NCI-H1436 treated with DMSO at 0.1 percent for 48 hours (cell line): ENCODE data around the gene ARHGEF6.
A peak's percentile ranks its signal among the peaks of the same experiment; 100 is the strongest.

Experiments used
- DNase-seq: peaks from one replicate; lab custom pipeline; 2025; lab: John Stamatoyannopoulos, UW

ARHGEF6 gene

GRCh38 chrX:136694431-136695087 is 86.2 kb downstream of the ARHGEF6 start:
- DNase-seq: peak; percentile 66

- DNase-seq: no peak
Observed at GRCh38 chrX:136692271-136692670, 88.5 kb downstream of the ARHGEF6 start.

GRCh38 chrX:136691028-136691809 is 89.5 kb downstream of the ARHGEF6 start:
- DNase-seq: no peak

GRCh38 chrX:136689436-136689835 is 91.3 kb downstream of the ARHGEF6 start:
- DNase-seq: no peak

GRCh38 chrX:136687457-136687856 is 93.3 kb downstream of the ARHGEF6 start:
- DNase-seq: no peak

- DNase-seq: no peak
Observed at GRCh38 chrX:136684120-136684519, 96.6 kb downstream of the ARHGEF6 start.

GRCh38 chrX:136679531-136679930 is 101.2 kb downstream of the ARHGEF6 start:
- no peak for DNase-seq

GRCh38 chrX:136674270-136674985 is 106.3 kb downstream of the ARHGEF6 start:
- no peak for DNase-seq

GRCh38 chrX:136671006-136671610 is 109.6 kb downstream of the ARHGEF6 start:
- DNase-seq: no peak

- DNase-seq: no peak
Observed at GRCh38 chrX:136667446-136668168, 113.1 kb downstream of the ARHGEF6 start.

GRCh38 chrX:136666088-136666487 is 114.6 kb downstream of the ARHGEF6 start:
- no peak for DNase-seq

GRCh38 chrX:136665258-136665900 is 115.4 kb downstream of the ARHGEF6 start:
- DNase-seq: no peak

- no peak for DNase-seq
Observed at GRCh38 chrX:136662976-136663375, 117.8 kb downstream of the ARHGEF6 start.

GRCh38 chrX:136662104-136662503 is 118.6 kb downstream of the ARHGEF6 start:
- no peak for DNase-seq

GRCh38 chrX:136660896-136661295 is 119.8 kb downstream of the ARHGEF6 start:
- DNase-seq: no peak

- DNase-seq: no peak
Observed at GRCh38 chrX:136659174-136659573, 121.6 kb downstream of the ARHGEF6 start.

GRCh38 chrX:136658151-136658550 is 122.6 kb downstream of the ARHGEF6 start:
- DNase-seq: no peak

GRCh38 chrX:136656361-136656964 is 124.3 kb downstream of the ARHGEF6 start:
- DNase-seq: no peak

- no peak for DNase-seq
Observed at GRCh38 chrX:136652822-136653723, 127.7 kb downstream of the ARHGEF6 start.

GRCh38 chrX:136650811-136651210 is 129.9 kb downstream of the ARHGEF6 start:
- DNase-seq: no peak
